Effector memory CD8-positive, alpha-beta T cell (primary cell): ENCODE measurements around the gene TMEM254.
"Not testable (repeated sequence)": the region's sequence is repeated elsewhere in the genome, so short reads cannot be mapped to it uniquely, and the experiment has no call there.

Experiments
- ATAC-seq: fragments of 150-1000 bp; cut with Tn5 transposase; replicated peaks from 2 replicates; pipeline ENCODE4 v1.10.0; 2021; ENCODE audit warnings: mild to moderate bottlenecking, moderate library complexity
- DNase-seq, 3 experiments: peaks; one replicate each; pipeline ENCODE4 v3.0.0; 2021
- H3K27ac Mint-ChIP-seq, 2 donors: one replicate each; pipeline ENCODE4 v1.8.0; 2022; ENCODE audit warnings: mild to moderate bottlenecking in 2 of 2, mixed read lengths in 2 of 2, moderate library complexity in 2 of 2
- H3K27me3 Mint-ChIP-seq, 2 donors: one replicate each; pipeline ENCODE4 v1.8.0; 2022; ENCODE audit warnings: mixed read lengths in 2 of 2
- H3K36me3 Mint-ChIP-seq: one replicate; pipeline ENCODE4 v1.8.0; 2022; ENCODE audit warnings: mild to moderate bottlenecking, moderate library complexity, mixed read lengths; ENCODE audit not compliant: insufficient read depth
- H3K4me1 Mint-ChIP-seq, 2 donors: one replicate each; pipeline ENCODE4 v1.8.0; 2022; ENCODE audit warnings: low read depth in 2 of 2, mixed read lengths in 2 of 2
- H3K4me3 Mint-ChIP-seq, 2 donors: one replicate each; pipeline ENCODE4 v1.8.0; 2022; ENCODE audit warnings: mild to moderate bottlenecking in 2 of 2, mixed read lengths in 2 of 2, moderate library complexity in 2 of 2
- H3K9me3 Mint-ChIP-seq, 2 donors: one replicate each; pipeline ENCODE4 v1.8.0; 2022; ENCODE audit warnings: mixed read lengths in 2 of 2

Gene TMEM254

DNA sequence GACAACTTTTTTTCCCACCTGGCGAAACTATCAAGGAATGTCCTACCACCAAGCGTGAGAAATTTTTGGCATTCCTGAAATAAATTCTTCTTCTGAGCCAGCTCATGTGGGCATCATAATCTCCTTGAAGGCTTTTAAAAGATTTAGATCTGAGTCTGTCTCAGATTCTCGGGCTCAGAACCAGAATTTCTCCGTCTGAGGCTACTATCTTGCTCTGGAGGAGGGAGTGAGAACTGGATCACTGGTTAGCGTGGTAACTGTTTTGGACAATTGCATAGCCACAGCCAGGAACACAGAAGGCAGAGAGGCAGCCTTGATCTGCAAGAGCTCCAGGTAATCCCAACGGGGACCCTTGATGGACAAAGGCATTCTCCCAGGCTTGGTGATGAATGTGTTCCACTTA is 53.0 kb downstream of the TMEM254 start:
- Mint-ChIP-seq H3K4me1 (peaks cover 3 to 4% of the 10 kb centered on the region in 2 donors), H3K4me3 (no peak overlapping the region), H3K36me3 (peaks cover 3% of the 10 kb centered on the region), H3K27me3 (peaks cover 43 to 67% of the 10 kb centered on the region in 2 donors), H3K27ac (no peak overlapping the region), H3K9me3 (no peaks in the 10 kb centered on the region)
- ATAC-seq (no peak), DNase-seq (no peak)

DNA sequence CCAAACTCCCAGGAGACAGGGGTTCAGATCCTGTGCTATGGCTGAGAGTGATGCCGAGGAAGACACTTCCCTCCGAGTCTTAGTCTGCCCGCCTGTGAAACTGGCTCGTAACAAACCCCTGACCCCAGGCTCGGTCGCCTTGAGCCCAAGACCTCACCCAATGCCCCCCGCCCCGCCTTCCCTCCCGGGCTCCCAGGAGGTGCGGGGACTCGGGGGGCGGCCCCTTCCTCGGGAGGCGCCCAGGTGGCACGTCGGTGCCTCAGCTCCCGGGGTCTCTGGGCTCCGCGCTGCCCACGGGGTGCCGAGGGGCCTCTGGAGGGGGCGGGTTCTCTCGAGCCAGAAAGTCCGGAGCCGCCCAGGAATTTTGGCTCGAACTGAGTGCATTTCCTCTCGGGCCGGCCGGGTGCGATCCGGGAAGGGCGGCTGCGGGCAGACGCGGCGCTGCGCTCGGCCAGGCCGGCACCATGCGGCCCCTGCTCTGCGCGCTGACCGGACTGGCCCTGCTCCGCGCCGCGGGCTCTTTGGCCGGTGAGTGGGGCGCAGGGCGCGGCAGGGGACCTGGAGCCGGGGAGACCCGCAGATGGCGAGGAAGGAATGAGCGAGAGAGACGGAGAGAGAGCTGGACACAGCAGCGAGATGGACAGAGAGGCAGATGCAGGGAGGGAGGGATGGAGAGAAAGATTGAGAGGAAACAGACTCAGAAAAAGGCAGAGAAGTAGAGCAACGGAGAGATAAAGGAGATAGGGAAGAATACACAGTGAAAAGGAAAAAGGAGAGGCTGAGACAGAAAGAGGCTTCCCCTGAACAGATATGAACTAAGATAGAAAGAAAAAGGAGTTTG is 54.1 kb downstream of the TMEM254 start, which contains the start of gene PLAC9:
TSS of gene PLAC9 (plus strand) at position 432 of the 841 bp plus-strand sequence. CDS start at position 465, 33 bp downstream.
- H3K36me3 Mint-ChIP-seq: peaks cover 3% of the 10 kb centered on the region
- H3K27ac Mint-ChIP-seq: peak within 1 kb of the TSS in 1 of 2 donors; percentile 22
- H3K9me3 Mint-ChIP-seq: no peaks in the 10 kb centered on the region
- H3K4me1 Mint-ChIP-seq: peaks cover 3 to 4% of the 10 kb centered on the region in 2 donors
- H3K27me3 Mint-ChIP-seq: peaks cover 36 to 66% of the 10 kb centered on the region in 2 donors
- ATAC-seq (no peak), DNase-seq (no peak)
- H3K4me3 Mint-ChIP-seq: peak within 1 kb of the TSS in 1 of 2 donors; percentile 2

DNA sequence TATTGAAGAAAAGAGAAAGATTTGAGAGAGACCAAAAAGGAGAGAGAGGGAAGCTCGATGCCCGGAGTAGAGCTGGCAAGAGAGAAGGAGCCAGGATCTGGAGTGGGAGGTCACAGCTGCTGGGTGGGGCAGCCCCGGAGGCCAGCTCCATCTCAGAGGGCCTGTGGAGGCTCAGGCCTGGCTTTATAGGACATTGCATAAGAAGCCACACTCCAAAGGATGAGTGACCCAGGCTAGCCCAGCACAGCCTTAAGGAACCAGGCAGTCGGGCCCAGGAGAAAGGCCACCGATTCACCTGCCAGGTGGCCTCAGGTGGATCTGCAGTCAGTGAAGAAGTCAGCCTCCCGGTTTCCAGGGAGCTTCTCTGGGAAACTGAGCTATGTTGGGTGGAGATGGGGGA is 54.7 kb downstream of the TMEM254 start:
- Mint-ChIP-seq H3K4me3 (peak overlapping the region in 1 of 2 donors; percentile 2), H3K27me3 (peaks cover 41 to 73% of the 10 kb centered on the region in 2 donors)

DNA sequence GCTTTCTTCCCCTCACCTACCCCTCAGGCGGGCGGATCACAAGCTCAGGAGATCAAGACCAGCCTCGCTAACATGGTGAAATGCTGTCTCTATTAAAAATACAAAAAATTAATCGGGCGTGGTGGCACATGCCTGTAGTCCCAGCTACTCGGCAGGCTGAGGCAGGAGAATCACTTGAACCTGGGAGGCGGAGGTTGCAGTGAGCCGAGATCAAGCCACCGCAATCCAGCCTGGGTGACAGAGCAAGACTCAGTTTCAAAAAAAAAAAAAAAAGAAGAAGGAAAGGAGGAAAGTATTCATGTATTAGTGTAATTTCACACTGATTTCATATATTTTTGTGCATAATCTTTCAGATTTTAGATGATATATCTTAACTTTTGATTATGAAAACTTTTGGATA is 55.2 kb downstream of the TMEM254 start:
- not testable (repeated sequence) for ATAC-seq, H3K9me3 Mint-ChIP-seq, DNase-seq, H3K4me3 Mint-ChIP-seq, H3K4me1 Mint-ChIP-seq, H3K36me3 Mint-ChIP-seq, H3K27ac Mint-ChIP-seq
- H3K27me3 Mint-ChIP-seq: peaks cover 42 to 78% of the 10 kb centered on the region in 2 donors

More for the DNA sequence above, 54.7 kb downstream of the TMEM254 start:
- Mint-ChIP-seq H3K36me3 (peaks cover 3% of the 10 kb centered on the region), H3K9me3 (no peaks in the 10 kb centered on the region), H3K27ac (peak overlapping the region in 1 of 2 donors; percentile 22), H3K4me1 (peaks cover 3 to 4% of the 10 kb centered on the region in 2 donors)
- ATAC-seq: no peak
- no peak for DNase-seq

DNA sequence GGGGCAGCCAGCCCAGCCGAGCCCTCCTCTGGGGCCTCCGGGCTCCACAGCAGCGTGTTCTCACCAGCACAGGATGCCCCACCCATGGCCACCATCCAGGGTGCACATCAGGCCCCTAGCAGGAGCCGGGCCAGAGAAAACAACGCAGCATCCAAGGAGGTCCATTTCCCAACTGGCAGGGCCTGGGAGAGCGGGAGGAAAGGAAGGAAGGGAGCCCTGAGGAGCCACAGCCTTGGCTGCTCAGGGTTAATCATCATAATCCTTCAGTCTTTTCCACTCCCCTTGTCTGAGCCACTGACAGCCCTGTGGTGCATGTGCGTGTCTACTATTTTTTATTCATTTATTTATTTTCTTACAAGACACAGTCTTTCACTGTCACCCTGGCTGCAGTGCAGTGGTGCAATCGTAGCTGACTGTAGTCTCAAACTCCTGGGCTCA is 57.7 kb downstream of the TMEM254 start:
- peaks cover 11% of the 10 kb centered on the region for H3K36me3 Mint-ChIP-seq
- H3K27ac Mint-ChIP-seq: no peak overlapping the region
- H3K27me3 Mint-ChIP-seq: peaks cover 36 to 94% of the 10 kb centered on the region in 2 donors
- ATAC-seq: no peak
- no peak for DNase-seq
- H3K4me1 Mint-ChIP-seq: peaks cover 3 to 4% of the 10 kb centered on the region in 2 donors
- H3K4me3 Mint-ChIP-seq: no peak overlapping the region
- H3K9me3 Mint-ChIP-seq: no peaks in the 10 kb centered on the region

DNA sequence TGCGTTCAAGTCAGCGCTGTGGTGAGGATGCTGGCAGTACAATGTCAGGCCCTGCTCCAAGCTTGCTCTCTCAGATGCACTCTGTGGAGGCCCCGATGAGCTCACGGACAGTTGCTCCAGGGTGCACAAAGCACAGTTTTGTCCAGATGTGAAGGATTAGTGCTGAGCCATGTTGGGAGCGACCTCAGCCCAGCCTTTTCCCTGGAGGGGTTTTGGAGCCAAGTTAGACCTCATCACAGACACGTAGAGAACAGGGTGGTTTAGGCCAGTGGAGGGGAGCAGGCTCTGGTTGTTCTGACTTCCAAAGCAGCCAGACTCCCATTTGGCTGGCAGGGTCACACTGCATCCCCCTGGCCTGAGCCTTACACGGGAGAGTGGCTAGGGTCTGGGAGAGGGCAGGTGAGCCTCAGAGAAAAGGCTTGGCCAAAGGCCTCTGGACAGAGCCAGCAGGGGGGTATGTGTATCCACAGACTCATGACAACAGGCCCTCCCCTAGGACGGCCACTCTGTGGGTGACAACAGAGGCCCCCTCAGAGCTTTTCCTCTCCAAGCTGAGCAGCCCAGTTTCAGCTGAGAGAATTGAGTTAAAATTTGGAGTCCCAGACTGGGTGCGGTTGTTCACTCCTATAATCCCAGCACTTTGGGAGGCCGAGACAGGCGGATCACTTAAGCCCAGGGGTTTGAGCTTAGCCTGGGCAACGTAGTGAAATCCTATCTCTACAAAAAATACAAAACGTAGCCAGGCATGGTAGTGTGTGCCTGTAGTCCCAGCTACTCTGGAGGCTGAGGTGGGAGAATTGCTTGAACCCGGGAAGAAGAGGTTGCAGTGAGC is 58.8 kb downstream of the TMEM254 start:
- Mint-ChIP-seq H3K9me3 (no peaks in the 10 kb centered on the region), H3K4me1 (peaks cover 3 to 4% of the 10 kb centered on the region in 2 donors), H3K36me3 (peaks cover 14% of the 10 kb centered on the region), H3K27ac (no peak overlapping the region), H3K27me3 (peaks cover 27 to 93% of the 10 kb centered on the region in 2 donors), H3K4me3 (no peak overlapping the region)
- DNase-seq: no peak
- no peak for ATAC-seq

DNA sequence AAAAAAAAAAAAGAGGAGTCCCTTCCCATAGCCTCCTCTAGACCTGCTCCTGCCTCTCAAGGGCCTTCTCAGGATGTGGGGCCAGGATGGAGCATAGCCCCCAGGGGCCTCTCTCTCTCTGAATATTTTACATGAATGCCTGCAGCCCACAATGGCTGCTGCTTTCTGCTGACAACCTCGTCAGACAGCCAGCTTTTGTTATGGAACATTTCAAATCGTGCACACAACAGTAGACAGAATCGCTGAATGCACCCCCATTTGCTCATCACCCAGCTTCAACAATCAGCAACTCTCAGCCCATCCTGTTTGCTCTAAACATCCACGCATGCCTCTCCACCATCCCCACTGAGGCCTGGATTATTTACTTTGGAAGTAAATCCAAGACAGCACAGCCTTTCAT is 59.5 kb downstream of the TMEM254 start:
- H3K4me1 Mint-ChIP-seq: peaks cover 1 to 2% of the 10 kb centered on the region in 2 donors
- H3K27me3 Mint-ChIP-seq: peaks cover 23 to 86% of the 10 kb centered on the region in 2 donors

DNA sequence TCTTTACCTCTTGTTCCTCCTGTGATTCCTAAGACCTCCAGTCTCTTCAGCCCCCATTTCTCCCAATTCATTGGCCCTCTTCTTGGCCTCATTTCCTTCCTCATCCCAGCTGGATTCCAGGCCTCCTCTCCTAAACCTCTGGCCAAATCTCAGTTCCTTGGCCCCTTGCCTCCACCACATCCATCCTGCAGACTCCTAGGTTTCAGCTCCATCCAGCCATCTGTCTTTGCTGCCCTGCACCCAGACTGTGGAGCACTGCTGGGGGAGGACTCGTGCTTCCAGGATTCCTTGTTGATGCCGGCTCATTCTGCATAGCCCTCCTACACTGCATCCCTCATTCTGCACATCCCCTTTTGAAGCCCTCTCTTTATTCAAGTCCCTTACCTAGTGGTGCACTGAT is 60.8 kb downstream of the TMEM254 start:
- Mint-ChIP-seq H3K4me3 (no peak overlapping the region), H3K4me1 (peaks cover 6 to 7% of the 10 kb centered on the region in 2 donors), H3K36me3 (peaks cover 18% of the 10 kb centered on the region), H3K27me3 (peaks cover 15 to 72% of the 10 kb centered on the region in 2 donors), H3K9me3 (no peaks in the 10 kb centered on the region), H3K27ac (no peak overlapping the region)
- ATAC-seq (no peak), DNase-seq (no peak)

More for the DNA sequence above, 59.5 kb downstream of the TMEM254 start:
- no peak for ATAC-seq
- no peak overlapping the region for H3K4me3 Mint-ChIP-seq
- H3K36me3 Mint-ChIP-seq: peaks cover 14% of the 10 kb centered on the region
- no peaks in the 10 kb centered on the region for H3K9me3 Mint-ChIP-seq
- H3K27ac Mint-ChIP-seq: no peak overlapping the region
- no peak for DNase-seq

DNA sequence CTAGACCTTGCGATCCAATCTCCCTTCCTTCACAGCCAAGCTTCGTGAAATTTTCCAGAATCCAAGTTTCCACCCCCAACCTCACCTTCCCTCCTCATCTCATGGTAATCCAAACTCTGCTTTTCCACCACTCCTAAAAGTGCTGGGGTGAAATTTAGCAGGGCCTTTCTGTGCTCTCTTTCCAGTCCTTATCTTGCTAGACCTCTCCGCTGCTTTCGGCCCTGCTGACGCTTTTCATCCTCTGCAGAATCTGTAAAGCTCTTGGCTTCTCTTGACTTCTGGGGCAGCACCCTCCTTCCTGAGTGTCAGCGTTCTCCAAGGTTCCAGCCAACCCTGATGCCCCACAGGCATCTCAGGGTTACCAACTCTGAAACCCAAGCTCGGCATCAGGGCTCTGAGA is 61.8 kb downstream of the TMEM254 start:
- no peak overlapping the region for H3K4me3 Mint-ChIP-seq
- H3K27ac Mint-ChIP-seq: no peak overlapping the region
- ATAC-seq: no peak
- H3K9me3 Mint-ChIP-seq: no peaks in the 10 kb centered on the region
- H3K4me1 Mint-ChIP-seq: peaks cover 13 to 15% of the 10 kb centered on the region in 2 donors
- H3K27me3 Mint-ChIP-seq: peaks cover 15 to 64% of the 10 kb centered on the region in 2 donors
- DNase-seq: no peak
- H3K36me3 Mint-ChIP-seq: peaks cover 25% of the 10 kb centered on the region

DNA sequence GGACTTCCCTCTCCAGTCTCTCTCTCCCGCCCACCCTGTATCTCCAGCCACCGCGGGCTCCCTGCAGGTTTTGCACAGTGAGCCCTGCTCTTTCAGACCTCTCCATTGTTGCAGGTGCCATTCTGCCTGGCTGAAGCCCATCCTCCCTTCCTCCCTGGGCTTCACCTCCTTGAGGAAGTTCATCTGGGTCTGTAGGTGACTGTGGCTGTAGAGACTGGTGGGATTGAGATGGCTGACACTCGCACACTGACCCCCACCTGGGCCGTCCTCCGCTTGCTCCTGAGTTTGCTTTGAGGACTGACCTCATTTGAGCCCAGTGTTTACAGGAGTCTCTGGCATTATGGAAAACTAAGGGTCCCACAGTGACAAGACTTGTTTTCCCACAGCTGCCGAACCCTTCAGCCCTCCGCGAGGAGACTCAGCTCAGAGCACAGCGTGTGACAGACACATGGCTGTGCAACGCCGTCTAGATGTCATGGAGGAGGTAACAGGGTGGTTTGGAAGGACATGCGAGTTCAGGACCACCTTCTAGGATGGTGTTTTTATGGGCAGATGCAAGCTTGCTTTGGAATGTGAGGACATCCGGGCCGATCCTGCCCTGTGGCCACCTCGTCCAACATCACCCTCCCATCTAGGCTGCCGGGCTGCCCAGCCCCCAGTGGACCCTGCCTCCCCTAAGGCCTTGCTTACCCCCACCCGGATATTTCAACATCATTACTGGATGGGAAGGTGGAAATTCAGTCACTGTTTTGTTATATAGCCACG is 63.4 kb downstream of the TMEM254 start:
- Mint-ChIP-seq H3K27me3 (peaks cover 15 to 52% of the 10 kb centered on the region in 2 donors), H3K9me3 (no peaks in the 10 kb centered on the region), H3K4me3 (no peak overlapping the region), H3K27ac (peak overlapping the region in 1 of 2 donors; percentile 44), H3K36me3 (peaks cover 30% of the 10 kb centered on the region), H3K4me1 (peaks cover 15% of the 10 kb centered on the region in 2 donors)
- no peak for ATAC-seq
- DNase-seq: no peak
